Endothelial cell of umbilical vein (primary cell): Measurements from ENCODE around the gene PGF. TPM values are rescaled to one million over a fixed set of nuclear protein-coding genes. Genes with fewer than 3 reads are reported as not detected.
A peak's percentile ranks its signal among the peaks of the same experiment; 100 is the strongest.

Experiments used
- BruUV-seq: library from RNA; stranded (reverse); fragments of 400-500 nt; replicated peaks from 2 replicates; lab custom pipeline; 2021; lab: Mats Ljungman, UMichigan
- CTCF ChIA-PET: fragments of 300-600, 350-600 bp; sonication (Branson Sonifier 250); formaldehyde crosslinking; loops from one replicate; lab custom pipeline; 2021; ENCODE audit warnings: antibody characterized with exemption, inconsistent platforms; lab: Charles Lee
- POLR2A ChIA-PET: fragments of 300-600, 350-600 bp; sonication (Branson Sonifier 250); formaldehyde crosslinking; loops from one replicate; lab custom pipeline; 2021; ENCODE audit warnings: antibody characterized with exemption, inconsistent platforms; lab: Charles Lee
- DNase-seq: peaks from one replicate; pipeline ENCODE4 v3.0.0-alpha.2; 2011; ENCODE audit warnings: low read depth, low spot score
- FAIRE-seq: peaks from 2 replicates; lab custom pipeline; 2011; peaks lifted over from hg19 to GRCh38; lab: Jason Lieb, UNC
- H2AFZ ChIP-seq: 2 replicates; pipeline ENCODE4 v1.6.0; 2012; ENCODE audit warnings: low read depth, low read length, control low read depth, inconsistent platforms
- H3K27ac ChIP-seq: 2 replicates; pipeline ENCODE4 v1.5.1; 2011; ENCODE audit warnings: low read depth, mild to moderate bottlenecking, control low read depth, low read length, moderate library complexity; ENCODE audit not compliant: insufficient read depth
- H3K27me3 ChIP-seq, 2 experiments: 2 replicates each; pipeline versions ENCODE4 v1.6.0 to v1.6.1; 2011; ENCODE audit warnings: low read length in 2 of 2, mixed read lengths in 1 of 2; ENCODE audit not compliant: control insufficient read depth in 2 of 2, insufficient read depth in 2 of 2
- H3K36me3 ChIP-seq, 2 experiments: 2 replicates in 1 of 2; 3 replicates in 1 of 2; pipeline ENCODE4 v1.5.1; 2011; ENCODE audit warnings: low read length in 2 of 2, mild to moderate bottlenecking in 1 of 2, moderate library complexity in 1 of 2; ENCODE audit not compliant: control insufficient read depth in 2 of 2, insufficient read depth in 2 of 2; ENCODE audit errors: extremely low read depth in 1 of 2
- H3K4me1 ChIP-seq: 3 replicates; pipeline ENCODE4 v1.5.1; 2011; ENCODE audit warnings: mild to moderate bottlenecking, low read length; ENCODE audit not compliant: control insufficient read depth, insufficient read depth; ENCODE audit errors: extremely low read depth
- H3K4me2 ChIP-seq: 2 replicates; pipeline ENCODE4 v1.6.1; 2011; ENCODE audit warnings: low read length, control low read depth, mixed read lengths; ENCODE audit not compliant: insufficient read depth
- H3K4me3 ChIP-seq, 3 experiments: fragments of 200-600 bp in 1 of 3; sonication (generic), shearing (Covaris generic) in 1 of 3; replicated peaks in 1 of 3; 2 replicates each; pipeline ENCODE4 v1.5.1; 2011 to 2016; ENCODE audit warnings: control low read depth in 3 of 3, low read length in 3 of 3, mild to moderate bottlenecking in 2 of 3, inconsistent platforms in 1 of 3, low read depth in 1 of 3, moderate library complexity in 1 of 3; ENCODE audit not compliant: insufficient read depth in 1 of 3
- H3K79me2 ChIP-seq: 2 replicates; pipeline ENCODE4 v1.6.0; 2012; ENCODE audit warnings: low read length, inconsistent platforms; ENCODE audit not compliant: control insufficient read depth, insufficient read depth
- H3K9ac ChIP-seq: replicated peaks from 2 replicates; pipeline ENCODE3; 2011; ENCODE audit warnings: low read length, control low read depth; ENCODE audit not compliant: insufficient read depth; ENCODE audit errors: extremely low read depth
- H3K9me1 ChIP-seq: replicated peaks from 3 replicates; pipeline ENCODE4 v1.6.0; 2011; ENCODE audit warnings: mild to moderate bottlenecking, low read length; ENCODE audit not compliant: control insufficient read depth, insufficient read depth; ENCODE audit errors: extremely low read depth
- H3K9me3 ChIP-seq: replicated peaks from 2 replicates; pipeline ENCODE4 v1.5.1; 2012; ENCODE audit warnings: low read length, inconsistent platforms; ENCODE audit not compliant: control insufficient read depth, insufficient read depth
- H4K20me1 ChIP-seq: replicated peaks from 2 replicates; pipeline ENCODE3; 2011; ENCODE audit warnings: mild to moderate bottlenecking, low read length; ENCODE audit not compliant: control insufficient read depth, insufficient read depth; ENCODE audit errors: extremely low read depth
- GATA2 ChIP-seq: IDR thresholded peaks from 2 replicates; pipeline ENCODE4 v1.7.0; 2011; ENCODE audit warnings: low read depth, mild to moderate bottlenecking, moderate library complexity, mixed read lengths, low read length; ENCODE audit not compliant: insufficient read length, insufficient read depth
- JUN ChIP-seq: IDR thresholded peaks from 2 replicates; pipeline ENCODE4 v1.6.1; 2011; ENCODE audit warnings: borderline replicate concordance, low read depth; ENCODE audit not compliant: insufficient read length, insufficient read depth
- POLR2A ChIP-seq: IDR thresholded peaks from 2 replicates; pipeline ENCODE4 v1.6.1; 2012; ENCODE audit warnings: low read depth, mild to moderate bottlenecking, control low read depth, low read length
- POLR2AphosphoS5 ChIP-seq: IDR thresholded peaks from 2 replicates; pipeline ENCODE4 v1.6.1; 2012; ENCODE audit warnings: low read depth, mild to moderate bottlenecking, control low read depth, low read length, moderate library complexity; ENCODE audit not compliant: insufficient read depth
- dilution Hi-C: fragments of 300-500 bp; cut with MboI; formaldehyde crosslinking; loops from one replicate; pipeline ENCODE4 v1.15.0; 2019; ENCODE audit warnings: low sequenced_read_pairs; ENCODE audit not compliant: extremely low pct_ligation_motif_present
- intact Hi-C: fragments of 100-400 bp; cut with micrococcal nuclease; formaldehyde crosslinking; loops from one replicate; pipeline ENCODE4 v1.10.0; 2022
- polyA plus RNA-seq, 4 experiments: library from polyadenylated mRNA; depleted of rRNA in 3 of 4; stranded (reverse) in 3 of 4; unstranded in 1 of 4; fragments of >200 nt; gene quantifications; 2 replicates each; pipeline versions ENCODE4 v1.2.1 to v1.2.3, GENCODE V29; 2011 to 2012; ENCODE audit warnings: missing spikeins in 1 of 4
- total RNA-seq: library from RNA; stranded (reverse); gene quantifications from 2 replicates; pipeline ENCODE4 v1.2.3, GENCODE V29; 2021

The PGF gene
- total and polyA plus RNA-seq, 2 donors (not counting 3 experiments of a cell fraction or from before 2014, with no cell fraction given): 89.0 to 206 TPM

- H3K27me3 ChIP-seq: no peaks in the 10 kb centered on the region
- dilution Hi-C loops: no loop called here
- no peak for DNase-seq
- no peak overlapping the region for H2AFZ ChIP-seq
- intact Hi-C loops: loop anchor here (1.0 to 2.0 kb wide), 3 partner anchors 9 to 27 kb away; partner anchors contain the start of gene RPS6KL1
- peaks cover 43% of the 10 kb centered on the region for H3K4me1 ChIP-seq
- no peak overlapping the region for H3K4me2 ChIP-seq
- CTCF ChIA-PET: interaction anchor here (0.8 to 3.1 kb wide), 11 partner anchors 9 to 148 kb away, joined by 3 to 32 read pairs (median 5); partner anchors contain the start of genes ACYP1 and RPS6KL1
- H3K36me3 ChIP-seq: peaks cover 13 to 18% of the 10 kb centered on the region in 2 experiments
- no peaks in the 10 kb centered on the region for H3K9me3 ChIP-seq
- no peaks in the 10 kb centered on the region for H3K79me2 ChIP-seq
- peak; percentile 38 for TF ChIP-seq POLR2A
- TF ChIP-seq GATA2: no peak
- peak; percentile 35 for TF ChIP-seq POLR2AphosphoS5
- TF ChIP-seq JUN: no peak
- H3K4me3 ChIP-seq: no peak overlapping the region
- peak overlapping the region; percentile 42 for H3K27ac ChIP-seq
- no peaks in the 10 kb centered on the region for H3K9me1 ChIP-seq
- POLR2A ChIA-PET: interaction anchor here (0.6 to 1.9 kb wide), 4 partner anchors 14 to 181 kb away, joined by 3 to 6 read pairs (median 4); partner anchors contain the start of genes ACYP1 and PGF
- no peak overlapping the region for H3K9ac ChIP-seq
- no peak for FAIRE-seq
- BruUV-seq: no TSS peak
- no peaks in the 10 kb centered on the region for H4K20me1 ChIP-seq
These were observed 14.3 kb downstream of the PGF start for GRCh38 chr14:74940956-74941565.
